ENCODE data around the gene RNASE8.
"Not testable (repeated sequence)": the region's sequence is repeated elsewhere in the genome, so short reads cannot be mapped to it uniquely, and the experiment has no call there.

Gene RNASE8

DNA sequence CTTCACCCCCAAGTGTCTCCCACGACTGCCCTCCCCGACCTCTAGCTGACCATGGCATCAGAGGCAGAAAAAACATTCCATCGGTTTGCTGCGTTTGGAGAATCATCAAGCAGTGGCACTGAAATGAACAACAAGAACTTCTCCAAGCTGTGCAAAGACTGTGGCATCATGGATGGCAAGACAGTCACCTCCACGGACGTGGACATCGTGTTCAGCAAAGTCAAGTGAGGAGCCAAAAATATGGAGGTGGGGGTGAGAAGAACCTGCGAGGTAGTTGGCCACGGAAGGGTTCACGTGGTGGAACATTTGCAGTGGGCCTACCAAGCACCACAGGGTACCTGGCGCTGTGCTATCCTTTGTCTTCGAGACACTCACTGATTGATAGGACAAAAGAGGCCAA lies 27.1 kb upstream of the RNASE8 start:
- no peak for DNase-seq

DNA sequence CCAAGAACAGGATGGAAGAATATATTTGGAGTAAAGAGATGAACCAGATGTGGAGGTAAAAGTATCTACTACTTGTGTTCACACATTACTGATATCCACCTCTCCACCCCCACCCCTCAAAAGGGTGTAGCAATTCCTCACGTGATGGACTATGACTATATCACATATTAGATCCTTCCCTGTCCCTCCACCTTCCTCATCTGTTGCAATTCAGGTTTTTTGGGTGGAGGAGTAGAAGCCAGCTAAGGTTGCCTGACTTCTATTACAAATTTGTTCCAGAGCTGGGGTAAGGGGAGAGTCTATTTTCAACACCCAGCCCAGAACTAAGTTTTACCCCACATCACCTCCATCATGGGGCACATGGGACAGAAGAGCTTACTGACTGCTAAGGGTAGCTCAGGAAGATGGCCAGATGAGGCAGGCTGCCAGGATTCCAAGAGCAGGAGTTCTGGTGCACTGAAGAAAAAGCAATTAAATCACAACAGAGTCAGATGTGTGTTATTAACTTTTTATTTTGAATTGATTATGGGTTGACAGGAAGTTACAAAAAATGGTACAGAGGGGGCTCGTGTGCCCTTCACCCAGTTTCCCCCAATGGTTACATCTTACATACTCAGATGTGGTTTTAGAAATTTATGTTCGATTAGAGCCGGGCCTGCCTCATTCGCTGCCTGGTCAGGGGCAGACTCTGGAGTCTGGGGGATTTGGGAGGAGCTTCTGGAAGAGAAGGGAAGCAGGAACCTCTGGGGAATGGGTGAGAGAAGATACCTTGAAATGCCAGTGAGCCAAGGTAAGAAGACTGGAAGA lies 25.1 kb upstream of the RNASE8 start:
- no peak for DNase-seq

DNA sequence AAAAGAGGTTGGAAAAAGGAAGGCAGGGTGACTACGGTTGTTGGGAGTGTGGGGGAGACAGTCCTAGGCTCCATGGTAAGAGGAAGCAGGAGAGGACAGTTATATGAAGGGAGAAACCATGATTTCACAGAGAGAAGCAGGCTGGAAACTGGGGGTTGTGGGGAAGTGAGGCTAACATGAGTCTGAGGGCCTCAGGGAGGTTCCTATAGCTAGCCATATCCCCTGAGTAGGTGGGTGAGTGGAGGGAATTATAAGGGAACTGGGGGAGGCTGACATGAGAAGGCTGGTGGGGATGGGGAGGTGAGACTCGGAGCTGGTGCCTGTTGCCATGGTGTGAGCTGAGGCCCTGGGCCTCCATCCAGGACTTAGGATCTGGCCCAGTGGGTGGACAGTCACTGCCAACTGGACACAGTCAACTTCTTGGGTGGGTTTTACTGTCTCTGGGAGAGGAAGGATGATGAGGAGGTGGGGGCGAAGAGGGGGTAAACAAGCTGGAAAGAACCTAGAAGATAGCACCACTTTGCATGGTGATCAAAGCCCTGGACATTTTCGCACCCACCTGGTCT lies 24.4 kb upstream of the RNASE8 start:
- DNase-seq, result no peak

DNA sequence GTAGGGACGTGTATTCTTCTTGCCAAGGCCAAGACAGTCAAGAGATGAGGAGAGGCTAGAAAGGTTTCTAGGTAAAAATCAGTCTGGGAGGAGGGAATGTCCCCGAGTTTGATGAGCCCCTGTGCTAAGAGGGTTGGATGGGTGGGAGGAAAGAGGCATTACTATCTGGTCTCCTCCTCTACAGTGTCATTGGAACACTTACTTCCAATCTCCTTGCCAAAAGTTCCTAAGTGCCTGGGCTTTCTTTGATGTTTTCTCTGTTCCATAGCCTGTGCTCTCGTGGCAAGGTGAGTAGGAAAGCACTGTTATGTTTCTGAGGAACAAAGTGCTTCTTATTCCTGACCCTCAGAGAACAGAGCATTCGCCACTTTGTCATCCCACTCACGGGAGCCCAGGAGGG lies 22.9 kb upstream of the RNASE8 start, which contains the start of gene RNASE13:
TSS of gene RNASE13 (minus strand) at position 101 of the 400 bp plus-strand sequence. CDS start 519 bp downstream, outside the sequence.
- DNase-seq, result no peak

DNA sequence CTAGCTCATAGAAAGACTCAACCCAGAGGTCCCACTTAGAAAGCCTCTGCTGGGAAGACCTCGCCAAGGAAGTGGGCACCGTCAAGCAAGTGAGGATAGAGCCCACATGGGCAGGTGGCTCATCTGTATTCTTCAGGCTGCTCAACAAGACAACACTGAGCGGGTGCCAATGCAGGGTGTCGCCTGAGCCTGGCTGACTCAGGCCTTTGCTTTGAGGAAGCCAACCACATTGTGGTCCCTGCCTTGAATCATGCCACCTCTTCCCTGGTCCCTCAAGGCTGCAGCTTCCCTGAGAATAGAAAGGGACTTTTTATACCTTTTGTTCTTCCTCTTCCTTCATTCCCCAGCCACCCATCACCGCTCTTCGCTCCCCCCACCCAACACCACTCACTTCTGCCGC lies 20.9 kb upstream of the RNASE8 start:
- DNase-seq, result no peak

DNA sequence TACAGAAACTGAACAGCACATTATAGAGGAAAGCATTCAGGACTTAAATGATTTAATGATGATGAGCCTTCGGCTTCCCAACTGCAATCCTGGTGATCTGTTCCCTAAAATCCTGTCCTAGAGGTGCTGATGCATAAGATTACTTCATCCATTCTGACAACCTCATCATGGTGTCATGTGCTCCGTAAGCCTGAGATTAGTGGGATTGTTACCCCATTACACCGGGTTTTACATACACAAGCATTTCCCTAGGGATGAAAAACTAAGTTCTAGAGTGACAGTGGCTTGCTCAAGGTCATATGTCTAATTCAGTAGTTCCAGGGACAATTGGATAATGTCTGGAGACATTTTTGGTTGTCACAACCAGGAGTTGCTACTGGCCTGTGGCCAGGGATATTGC lies 20.5 kb upstream of the RNASE8 start:
- DNase-seq, result no peak

DNA sequence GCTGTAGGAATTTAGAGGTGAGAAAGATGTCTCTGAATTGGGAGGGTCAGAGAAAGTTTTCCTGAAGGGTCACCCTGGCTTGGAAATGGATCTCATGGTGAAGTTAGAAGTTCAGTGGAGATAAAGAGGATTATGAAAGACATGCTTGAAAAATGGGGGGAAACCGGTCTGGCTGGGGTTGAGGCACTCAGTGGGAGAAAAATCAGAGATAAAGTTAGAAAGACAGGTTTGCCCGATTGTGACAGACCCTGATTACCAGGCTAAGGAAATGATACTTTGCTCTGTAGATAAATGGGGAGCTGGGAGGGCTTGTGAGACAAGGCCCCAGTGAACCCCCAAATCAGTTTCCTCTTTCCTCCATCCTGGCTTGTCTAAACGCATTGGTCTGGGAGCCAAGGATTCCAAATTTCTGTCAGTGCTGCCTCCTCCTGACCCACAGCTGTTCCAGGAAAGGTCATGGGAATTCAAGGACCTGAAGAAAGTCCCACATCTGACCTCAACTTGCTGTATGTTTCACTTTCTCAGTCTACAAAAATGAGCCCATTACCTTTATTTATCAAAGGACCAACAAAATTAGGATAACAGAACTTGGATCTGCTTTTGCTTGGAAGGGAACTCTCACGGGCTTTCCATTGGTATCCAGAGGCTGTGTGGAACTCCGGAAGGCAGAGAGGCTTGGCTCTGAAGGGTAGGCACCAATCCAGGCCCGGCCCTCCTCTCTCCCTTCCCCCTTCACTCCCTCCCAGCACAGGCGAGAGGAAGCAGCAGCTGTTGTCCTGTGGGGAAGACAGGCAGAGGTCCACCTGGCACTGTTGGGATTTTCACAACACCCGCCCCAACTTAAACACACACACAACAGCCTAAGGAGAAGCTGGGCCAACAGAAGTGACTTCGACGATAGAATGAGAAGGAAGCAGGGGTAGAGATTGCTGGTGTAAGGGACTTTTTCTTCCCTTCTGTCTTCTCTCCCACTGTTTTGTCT lies 18.9 kb upstream of the RNASE8 start:
- peak; percentile 48 to 75 for DNase-seq

DNA sequence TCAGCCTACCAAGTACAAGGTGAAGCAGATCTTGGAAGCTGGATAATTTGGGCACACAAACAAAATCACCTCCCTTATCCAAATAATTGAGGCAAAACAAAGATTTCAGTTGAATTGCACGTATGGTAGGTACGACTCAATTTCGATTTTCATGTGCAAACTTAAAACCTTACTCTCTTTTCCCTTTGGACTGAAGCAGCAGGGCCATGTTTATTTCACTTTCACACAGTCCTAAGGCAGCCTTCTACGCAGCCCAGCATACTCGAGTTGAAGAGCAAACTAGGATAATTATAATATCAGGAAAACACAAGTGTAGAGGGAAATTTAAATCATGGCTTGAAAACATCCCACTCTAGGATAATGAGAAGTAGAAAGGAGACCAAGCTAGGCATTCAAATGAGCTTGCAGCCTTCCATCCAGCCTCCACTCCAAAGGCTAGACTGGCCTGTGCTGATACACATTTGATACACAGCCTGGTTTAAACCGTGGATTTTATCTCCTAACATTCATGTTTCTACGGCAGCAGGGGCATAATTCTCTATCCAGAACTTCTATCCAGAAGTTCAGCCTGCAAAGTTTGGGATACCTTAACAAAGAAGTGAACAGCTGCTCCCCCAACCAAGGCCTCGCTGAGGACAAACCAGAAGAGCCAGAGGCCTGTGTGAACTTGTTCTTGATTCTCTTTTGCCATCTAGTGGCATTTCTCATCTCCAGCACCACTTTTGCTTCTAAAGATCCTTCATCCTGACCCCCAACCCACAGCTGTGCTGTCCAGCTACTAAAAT lies 17.8 kb upstream of the RNASE8 start:
- peak; percentile 19 to 66 for DNase-seq

DNA sequence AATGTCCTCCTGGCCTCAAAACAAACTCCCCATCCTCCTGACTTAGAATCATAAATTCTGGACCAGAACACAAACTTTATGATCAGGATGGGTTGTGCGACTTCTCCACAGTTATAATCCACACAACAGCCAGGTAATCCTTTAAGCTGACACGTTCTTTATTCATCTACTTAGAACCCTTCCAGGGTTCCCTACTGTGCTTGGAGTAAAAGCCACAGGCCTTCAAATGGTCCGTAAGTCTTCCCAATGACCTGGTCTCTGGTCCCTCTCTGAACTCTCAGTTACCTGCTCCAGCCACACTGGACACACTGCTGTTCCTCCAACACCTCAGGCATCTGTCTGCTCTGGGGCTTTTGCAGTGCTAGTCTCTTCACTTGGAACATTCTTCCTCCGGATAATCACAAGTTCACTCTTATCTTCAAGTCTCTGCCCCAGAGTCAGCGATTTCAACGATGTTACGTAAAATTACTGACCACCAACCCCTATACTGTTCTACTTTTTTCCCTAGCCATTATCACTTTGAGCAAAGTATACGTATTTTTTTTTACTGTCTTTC lies 17.2 kb upstream of the RNASE8 start:
- no peak for DNase-seq

DNA sequence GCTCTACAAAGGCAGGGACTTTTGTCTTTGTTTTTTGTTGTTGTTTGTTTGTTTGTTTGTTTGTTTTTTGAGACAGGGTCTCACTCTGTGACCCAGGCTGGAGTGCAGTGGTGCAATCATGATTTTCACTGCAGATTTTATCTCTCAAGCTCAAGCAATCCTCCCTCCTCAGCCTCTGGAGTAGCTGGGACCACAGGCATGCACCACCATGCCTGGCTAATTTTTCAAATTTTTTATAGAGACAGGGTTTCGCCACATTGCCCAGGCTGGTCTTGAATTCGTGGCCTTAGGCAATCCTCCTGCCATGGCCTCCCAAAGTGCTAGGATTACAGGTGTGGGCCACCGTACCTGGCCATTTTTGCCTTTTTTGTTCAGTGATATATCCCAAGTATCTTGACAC lies 16.7 kb upstream of the RNASE8 start:
- not testable (repeated sequence) for DNase-seq

DNA sequence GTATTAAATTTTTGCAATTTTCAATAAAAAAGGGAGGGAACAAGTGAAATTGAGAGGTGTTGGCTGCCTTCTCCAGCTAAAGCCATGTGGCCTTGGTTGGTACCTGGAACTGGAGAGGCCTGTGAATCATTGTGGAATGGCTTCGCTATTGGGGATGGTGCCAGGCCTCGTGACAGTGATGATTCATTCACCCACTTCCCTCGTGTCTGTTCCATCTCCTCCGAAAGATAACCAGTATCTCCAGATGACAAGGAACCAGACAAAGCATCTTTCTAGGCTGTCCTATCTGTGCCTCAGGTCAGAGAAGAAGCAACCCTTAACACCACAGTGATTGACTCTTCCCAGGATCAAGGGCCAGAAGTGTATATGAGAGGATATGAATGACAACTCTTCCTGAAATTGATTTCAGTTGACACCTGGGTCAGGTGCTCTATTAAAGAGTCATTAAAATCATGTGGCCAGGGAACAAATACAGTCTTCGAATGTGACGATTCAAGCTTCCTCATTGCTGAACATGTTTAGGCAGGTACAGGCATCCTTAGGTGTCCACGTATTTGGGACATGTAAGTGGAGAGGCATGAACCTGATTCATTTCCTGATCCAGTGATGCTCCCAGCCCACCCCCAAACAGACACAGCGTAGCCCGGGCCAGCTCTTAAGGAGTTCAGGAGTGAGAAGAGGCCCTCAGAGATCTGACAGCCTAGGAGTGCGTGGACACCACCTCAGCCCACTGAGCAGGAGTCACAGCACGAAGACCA lies 15.8 kb upstream of the RNASE8 start, which contains the start of gene RNASE7:
TSS of gene RNASE7 (plus strand) at position 687 of the 758 bp plus-strand sequence. CDS start 631 bp downstream, outside the sequence.
- DNase-seq, result no peak

DNA sequence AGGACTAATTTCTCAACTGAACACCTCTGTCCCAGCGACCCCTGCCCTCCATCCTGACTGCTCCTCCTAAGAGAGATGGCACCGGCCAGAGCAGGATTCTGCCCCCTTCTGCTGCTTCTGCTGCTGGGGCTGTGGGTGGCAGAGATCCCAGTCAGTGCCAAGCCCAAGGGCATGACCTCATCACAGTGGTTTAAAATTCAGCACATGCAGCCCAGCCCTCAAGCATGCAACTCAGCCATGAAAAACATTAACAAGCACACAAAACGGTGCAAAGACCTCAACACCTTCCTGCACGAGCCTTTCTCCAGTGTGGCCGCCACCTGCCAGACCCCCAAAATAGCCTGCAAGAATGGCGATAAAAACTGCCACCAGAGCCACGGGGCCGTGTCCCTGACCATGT lies 14.7 kb upstream of the RNASE8 start:
- DNase-seq, result no peak

DNA sequence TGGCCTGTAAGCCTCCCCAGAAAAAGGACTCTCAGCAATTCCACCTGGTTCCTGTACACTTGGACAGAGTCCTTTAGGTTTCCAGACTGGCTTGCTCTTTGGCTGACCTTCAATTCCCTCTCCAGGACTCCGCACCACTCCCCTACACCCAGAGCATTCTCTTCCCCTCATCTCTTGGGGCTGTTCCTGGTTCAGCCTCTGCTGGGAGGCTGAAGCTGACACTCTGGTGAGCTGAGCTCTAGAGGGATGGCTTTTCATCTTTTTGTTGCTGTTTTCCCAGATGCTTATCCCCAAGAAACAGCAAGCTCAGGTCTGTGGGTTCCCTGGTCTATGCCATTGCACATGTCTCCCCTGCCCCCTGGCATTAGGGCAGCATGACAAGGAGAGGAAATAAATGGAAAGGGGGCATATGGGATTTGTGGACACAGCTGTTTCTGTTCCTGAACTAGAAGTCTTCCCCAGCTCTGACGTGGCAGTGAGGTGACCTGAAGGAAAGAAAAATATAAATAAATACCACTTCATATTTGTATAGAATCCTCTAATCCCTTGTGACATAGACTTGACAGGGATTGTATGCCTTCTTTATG lies 14.1 kb upstream of the RNASE8 start:
- DNase-seq, result no peak

DNA sequence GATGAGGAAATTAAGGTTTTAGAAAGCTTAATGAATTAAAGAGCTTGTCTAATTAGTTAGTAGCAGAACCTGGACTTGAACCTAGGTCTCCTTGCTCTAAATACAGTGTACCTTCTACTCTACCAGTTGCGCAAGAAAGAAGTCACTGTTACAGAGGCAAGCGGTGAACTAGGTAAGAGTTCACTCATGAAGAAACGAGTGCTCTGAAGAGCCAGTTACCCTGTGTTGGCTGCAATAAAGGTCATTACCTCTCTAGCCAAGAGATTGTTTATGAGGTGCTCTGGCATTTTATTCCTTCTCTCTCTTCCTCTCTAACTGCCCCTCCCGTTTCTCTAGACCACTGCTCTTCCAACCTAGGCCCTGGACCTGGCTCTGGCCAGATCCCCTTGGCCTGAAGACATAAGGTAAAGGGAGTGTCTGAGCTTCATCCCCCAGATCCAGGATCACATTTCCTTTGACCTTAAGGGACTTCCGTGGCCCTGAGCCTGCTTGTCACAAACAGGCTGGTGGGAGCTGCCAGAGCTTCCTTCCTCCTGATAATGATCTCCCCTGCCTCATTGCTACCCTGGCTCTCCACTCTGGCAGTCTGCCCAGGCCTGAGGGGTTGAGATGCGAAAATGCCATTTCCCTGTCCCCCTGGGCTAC lies 13.5 kb upstream of the RNASE8 start:
- DNase-seq, result no peak

DNA sequence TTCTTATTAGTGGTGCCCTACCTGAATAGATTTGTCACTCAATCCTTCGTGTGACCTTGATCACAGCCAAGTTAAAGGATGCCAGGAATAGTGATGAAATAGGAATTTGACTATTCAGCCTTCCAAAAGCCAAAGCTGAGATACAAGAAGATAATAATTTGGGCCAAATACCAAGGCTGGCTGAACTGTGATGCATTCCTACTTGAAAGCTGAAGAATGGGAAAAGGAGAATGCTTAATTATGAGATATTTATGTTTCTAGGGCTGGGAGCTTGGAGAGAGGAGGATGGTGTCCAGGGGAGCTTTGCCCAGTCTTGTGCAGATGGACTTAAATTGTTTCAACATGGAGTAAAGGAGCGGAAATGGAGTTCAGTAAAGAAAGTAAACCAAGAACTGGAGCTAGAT lies 10.2 kb upstream of the RNASE8 start:
- DNase-seq, result no peak

DNA sequence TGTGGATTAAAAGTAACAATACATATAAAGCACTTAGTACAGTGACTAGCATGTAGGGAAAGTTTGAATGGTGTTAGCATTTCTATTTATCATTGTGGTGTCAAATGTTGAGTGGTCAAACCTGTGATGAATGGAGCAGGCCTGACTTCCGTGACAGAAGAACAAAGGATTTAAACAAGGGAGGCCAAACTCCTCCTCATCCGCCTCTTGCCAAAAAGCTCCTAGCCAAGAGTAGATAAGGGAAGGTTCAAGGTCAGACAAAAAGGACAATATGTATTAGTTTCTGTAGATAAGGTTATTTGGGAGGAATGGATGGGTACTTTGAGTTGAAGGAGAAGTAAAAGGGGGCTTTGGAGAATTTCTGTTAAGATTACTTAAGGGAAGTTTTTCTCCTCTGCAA lies 9.0 kb upstream of the RNASE8 start:
- no peak for DNase-seq

DNA sequence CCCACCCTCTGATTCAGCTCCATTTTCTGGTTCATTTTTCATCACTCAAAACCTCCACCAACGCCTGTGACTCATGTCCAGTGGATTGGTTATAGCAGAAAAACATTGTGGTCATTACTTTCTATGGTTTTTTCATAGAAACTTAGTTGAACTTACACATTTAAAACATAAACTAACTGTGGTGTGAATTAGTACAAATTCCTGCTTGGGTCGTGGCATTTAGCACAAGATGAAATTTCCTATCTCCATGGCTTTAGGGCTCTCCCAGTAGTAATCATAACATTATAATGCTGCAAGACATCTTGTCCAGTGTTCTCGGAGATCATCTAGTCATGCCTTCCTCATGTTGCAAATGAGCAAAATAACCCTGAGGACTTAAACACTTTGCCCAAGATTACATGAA lies 8.3 kb upstream of the RNASE8 start:
- DNase-seq, result no peak

DNA sequence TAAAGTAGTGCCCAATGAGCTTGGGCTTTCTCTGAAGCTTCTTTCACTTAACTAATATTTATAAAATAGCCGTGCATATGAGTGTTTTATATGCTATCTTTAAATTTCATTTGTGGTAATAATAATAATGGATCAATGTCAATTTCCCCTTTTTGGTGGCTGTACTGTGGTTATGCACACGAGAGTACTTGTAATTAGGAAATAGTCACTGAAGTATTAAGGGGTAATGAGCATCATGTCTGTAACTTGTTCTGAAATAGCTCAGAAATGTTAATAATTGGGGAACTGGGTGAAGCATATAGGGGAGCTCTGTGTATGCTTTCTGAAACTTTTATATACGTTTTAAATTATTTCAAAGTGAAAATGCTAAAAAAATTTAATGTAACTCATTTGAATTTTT lies 7.0 kb upstream of the RNASE8 start:
- no peak for DNase-seq

DNA sequence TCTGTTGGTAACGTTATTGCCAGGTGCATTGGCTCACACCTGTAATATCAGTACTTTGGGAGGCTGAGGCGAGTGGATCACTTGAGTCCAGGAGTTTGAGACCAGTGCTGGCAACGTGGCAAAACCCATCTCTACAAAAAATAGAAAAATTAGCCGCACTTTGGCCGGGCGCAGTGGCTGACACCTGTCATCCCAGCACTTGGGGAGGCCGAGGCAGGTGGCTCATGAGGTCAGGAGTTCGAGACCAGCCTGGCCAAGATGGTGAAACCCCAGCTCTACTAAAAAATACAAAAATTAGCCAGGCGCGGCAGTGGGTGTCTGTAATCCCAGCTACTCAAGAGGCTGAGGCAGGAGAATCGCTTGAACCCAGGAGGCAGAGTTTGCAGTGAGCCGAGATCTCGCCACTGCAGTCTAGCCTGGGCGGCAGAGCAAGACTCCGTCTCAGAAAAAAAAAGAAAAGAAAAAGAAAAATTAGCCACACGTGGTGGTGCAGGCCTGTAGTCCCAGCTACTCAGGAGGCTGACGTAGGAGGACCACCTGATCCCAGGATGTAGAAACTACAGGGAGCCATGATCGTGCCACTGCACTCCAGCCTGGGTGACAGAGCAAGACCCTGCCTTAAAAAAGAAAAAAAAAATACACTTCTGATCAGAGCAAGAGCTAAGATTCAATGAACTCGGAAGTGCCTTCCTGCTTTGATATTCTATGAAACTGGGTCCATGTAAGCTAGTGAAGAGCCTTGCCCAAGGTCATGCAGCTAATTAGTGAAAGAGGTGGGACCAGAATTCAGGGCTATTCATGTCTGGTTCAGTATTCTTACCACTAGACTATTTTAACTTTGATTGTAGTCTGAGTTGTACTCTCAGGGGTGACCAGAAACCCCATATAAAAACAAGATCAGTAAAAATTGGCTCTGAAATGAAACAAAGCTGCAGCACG lies 4.2 kb upstream of the RNASE8 start:
- no peak for DNase-seq
